ENCODE results near the gene SRSF5.

The SRSF5 gene

DNA sequence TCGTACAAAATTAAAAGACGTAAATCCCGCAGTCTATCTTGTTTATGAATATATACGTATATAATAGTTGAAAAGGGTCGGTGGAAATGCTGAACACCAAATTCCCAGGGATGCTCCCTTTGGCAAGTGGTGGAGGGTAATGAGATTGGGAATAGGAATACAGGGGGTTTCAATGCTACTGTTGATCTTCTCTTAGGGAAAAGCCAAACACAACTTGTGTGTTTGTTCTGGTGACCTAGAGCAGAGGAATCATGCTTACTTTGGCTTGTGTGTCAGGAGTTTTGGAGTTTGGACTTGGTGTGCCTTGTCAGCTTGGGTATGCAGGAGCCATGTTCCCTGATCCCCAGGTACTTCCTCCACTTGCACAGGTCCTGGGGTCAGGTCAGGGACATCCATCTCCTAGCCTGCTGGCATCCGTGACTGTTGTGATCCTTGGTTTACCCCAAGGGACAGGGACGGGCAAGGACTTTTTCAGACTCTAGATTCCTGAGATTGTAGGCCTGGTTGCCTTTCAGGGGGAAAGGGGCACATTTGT lies 26.0 kb downstream of the SRSF5 start:
- H3K4me3 ChIP-seq (replicated peaks; ENCODE audit: low read depth, low read length): no peak overlapping the region
- TF ChIP-seq, protein P1, sequence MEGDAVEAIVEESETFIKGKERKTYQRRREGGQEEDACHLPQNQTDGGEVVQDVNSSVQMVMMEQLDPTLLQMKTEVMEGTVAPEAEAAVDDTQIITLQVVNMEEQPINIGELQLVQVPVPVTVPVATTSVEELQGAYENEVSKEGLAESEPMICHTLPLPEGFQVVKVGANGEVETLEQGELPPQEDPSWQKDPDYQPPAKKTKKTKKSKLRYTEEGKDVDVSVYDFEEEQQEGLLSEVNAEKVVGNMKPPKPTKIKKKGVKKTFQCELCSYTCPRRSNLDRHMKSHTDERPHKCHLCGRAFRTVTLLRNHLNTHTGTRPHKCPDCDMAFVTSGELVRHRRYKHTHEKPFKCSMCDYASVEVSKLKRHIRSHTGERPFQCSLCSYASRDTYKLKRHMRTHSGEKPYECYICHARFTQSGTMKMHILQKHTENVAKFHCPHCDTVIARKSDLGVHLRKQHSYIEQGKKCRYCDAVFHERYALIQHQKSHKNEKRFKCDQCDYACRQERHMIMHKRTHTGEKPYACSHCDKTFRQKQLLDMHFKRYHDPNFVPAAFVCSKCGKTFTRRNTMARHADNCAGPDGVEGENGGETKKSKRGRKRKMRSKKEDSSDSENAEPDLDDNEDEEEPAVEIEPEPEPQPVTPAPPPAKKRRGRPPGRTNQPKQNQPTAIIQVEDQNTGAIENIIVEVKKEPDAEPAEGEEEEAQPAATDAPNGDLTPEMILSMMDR (IDR thresholded peaks at IDR 0.05; ENCODE audit: low read depth, low read length, missing control alignments): no peak
- no peak for DNase-seq (ENCODE audit: extremely low read depth, low read depth)

GRCh38 chr14:69794791-69795190 lies 27.8 kb downstream of the SRSF5 start:
- no peak for DNase-seq (ENCODE audit: extremely low read depth, low read depth)
- no peak overlapping the region for H3K4me3 ChIP-seq (replicated peaks; ENCODE audit: low read depth, low read length)
- TF ChIP-seq, protein P1 (IDR thresholded peaks at IDR 0.05; ENCODE audit: low read depth, low read length, missing control alignments): no peak

- no peak overlapping the region for H3K4me3 ChIP-seq (replicated peaks; ENCODE audit: low read depth, low read length)
- TF ChIP-seq, protein P1 (IDR thresholded peaks at IDR 0.05; ENCODE audit: low read depth, low read length, missing control alignments): no peak
- no peak for DNase-seq (ENCODE audit: extremely low read depth, low read depth)
Measured at GRCh38 chr14:69795691-69796090, 28.7 kb downstream of the SRSF5 start.

GRCh38 chr14:69796797-69797500 lies 30.0 kb downstream of the SRSF5 start, which contains the start of gene SLC10A1:
Gene SLC10A1 (minus strand): TSS chr14:69797241. CDS start chr14:69797155, 86 bp downstream.
- DNase-seq (ENCODE audit: extremely low read depth, low read depth): no peak

DNA sequence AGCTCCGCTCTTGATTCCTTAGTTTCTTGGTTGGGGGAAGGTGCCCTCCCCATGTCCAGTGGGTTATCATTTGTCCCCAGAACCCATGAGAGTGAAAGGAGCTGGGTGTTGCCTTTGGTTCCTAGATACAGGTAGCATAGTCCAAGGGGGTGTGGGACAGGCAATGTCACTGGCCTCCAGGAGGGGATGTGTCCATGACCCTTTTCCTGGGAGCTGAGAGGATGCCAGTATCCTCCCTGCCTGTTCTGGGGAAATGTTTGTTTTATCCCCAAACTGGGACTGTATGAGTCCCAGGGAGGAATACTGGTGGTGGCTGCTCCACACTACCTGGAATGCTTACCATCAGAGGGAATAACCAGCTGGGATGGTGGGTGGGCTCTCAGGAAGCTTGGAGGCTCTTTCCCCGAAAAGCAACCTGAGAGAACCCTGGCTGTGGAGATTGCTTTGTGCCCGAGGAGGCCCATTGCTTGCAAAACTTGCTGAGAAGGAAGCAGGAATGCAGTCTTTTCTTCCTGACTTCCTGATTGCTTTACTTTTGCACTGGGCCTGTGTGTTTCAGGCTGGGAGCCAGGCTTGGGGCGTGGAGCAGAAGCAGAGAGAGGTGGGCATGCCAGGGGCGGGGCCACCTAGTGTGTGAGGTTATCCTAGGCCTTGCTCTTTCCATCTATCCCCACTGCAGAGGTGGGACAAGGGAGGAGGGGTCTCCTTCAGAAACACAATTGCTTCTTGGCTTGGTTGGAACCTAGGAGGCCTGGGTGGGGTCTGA lies 30.8 kb downstream of the SRSF5 start:
- DNase-seq (ENCODE audit: extremely low read depth, low read depth): no peak
- H3K4me3 ChIP-seq (replicated peaks; ENCODE audit: low read depth, low read length): no peak overlapping the region
- TF ChIP-seq, protein P1 (IDR thresholded peaks at IDR 0.05; ENCODE audit: low read depth, low read length, missing control alignments): no peak

More at GRCh38 chr14:69796797-69797500, 30.0 kb downstream of the SRSF5 start, which contains the start of gene SLC10A1:
- no peak within 1 kb of the TSS for H3K4me3 ChIP-seq (replicated peaks; ENCODE audit: low read depth, low read length)
- TF ChIP-seq, protein P1 (IDR thresholded peaks at IDR 0.05; ENCODE audit: low read depth, low read length, missing control alignments): no peak

DNA sequence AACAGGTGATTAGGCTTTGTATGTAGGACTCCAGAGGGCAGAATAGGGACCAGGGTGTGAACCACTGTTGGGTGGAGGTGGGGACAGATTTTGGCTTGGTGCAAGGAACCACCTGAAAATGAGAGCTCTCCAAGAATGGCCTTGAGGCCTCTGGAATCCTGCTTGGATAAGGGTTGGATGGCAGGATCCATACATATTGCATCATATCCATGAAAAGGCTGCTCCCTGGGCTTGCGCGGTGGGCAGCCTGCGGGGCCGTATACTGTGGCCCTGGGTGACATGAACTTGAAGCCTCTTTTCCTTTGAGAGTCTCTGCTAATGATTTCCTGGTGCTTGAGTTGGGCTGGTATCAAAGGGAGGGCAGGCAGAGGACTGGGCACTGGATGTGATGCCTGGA lies 31.4 kb downstream of the SRSF5 start:
- DNase-seq (ENCODE audit: extremely low read depth, low read depth): no peak
- H3K4me3 ChIP-seq (replicated peaks; ENCODE audit: low read depth, low read length): no peak overlapping the region
- TF ChIP-seq, protein P1 (IDR thresholded peaks at IDR 0.05; ENCODE audit: low read depth, low read length, missing control alignments): no peak

All from HFF-Myc (cell line).